WERI-Rb-1 (cell line): Measurements from ENCODE around the gene CEP192.
"Not testable (repeated sequence)": the region's sequence is repeated elsewhere in the genome, so short reads cannot be mapped to it uniquely, and the experiment has no call there.

ENCODE experiments used
- DNase-seq: peaks from one replicate; pipeline ENCODE4 v3.0.0-alpha.2; 2020
- H3K27ac ChIP-seq: fragments of 250-450 bp; sonication (Bioruptor Pico); 2 replicates; pipeline ENCODE4 v1.5.1; 2020; ENCODE audit warnings: mild to moderate bottlenecking, moderate library complexity
- H3K27me3 ChIP-seq: fragments of 250-450 bp; sonication (Bioruptor Pico); 2 replicates; pipeline ENCODE4 v1.5.1; 2021; ENCODE audit warnings: mild to moderate bottlenecking, low read depth, moderate library complexity; ENCODE audit not compliant: insufficient read depth, severe bottlenecking
- H3K36me3 ChIP-seq: fragments of 250-450 bp; sonication (Bioruptor Pico); 2 replicates; pipeline ENCODE4 v1.5.1; 2020; ENCODE audit warnings: mild to moderate bottlenecking, moderate library complexity
- H3K4me3 ChIP-seq: 2 replicates; pipeline ENCODE4 v1.5.1; 2011; ENCODE audit warnings: low read depth, mild to moderate bottlenecking, control low read depth, low read length
- H3K9me3 ChIP-seq: fragments of 250-450 bp; sonication (Bioruptor Pico); 2 replicates; pipeline ENCODE4 v1.5.1; 2021; ENCODE audit warnings: mild to moderate bottlenecking, moderate library complexity; ENCODE audit not compliant: severe bottlenecking
- TF ChIP-seq, protein P1 (sequence below): IDR thresholded peaks from 2 replicates; pipeline ENCODE4 v1.5.1; 2011; ENCODE audit warnings: low read depth, mild to moderate bottlenecking, control low read depth, inconsistent platforms, low read length

Gene CEP192

DNA sequence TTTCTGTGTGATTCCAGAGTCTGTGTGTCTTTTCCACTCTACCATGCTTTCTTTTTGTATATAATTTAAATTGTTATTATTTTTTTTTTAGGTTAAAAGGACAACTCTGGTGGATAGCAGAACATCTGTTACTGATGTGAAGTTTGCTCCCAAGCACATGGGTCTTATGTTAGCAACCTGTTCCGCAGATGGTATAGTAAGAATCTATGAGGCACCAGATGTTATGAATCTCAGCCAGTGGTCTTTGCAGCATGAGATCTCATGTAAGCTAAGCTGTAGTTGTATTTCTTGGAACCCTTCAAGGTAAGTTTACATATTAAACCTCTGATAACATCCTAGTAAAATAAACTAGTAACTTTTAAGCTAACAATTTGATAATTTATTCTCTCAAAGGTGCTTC lies 28.1 kb upstream of the CEP192 start:
- Histone ChIP-seq H3K27ac (no peak overlapping the region), H3K4me3 (no peak overlapping the region), H3K27me3 (no peaks in the 10 kb centered on the region), H3K9me3 (no peaks in the 10 kb centered on the region), H3K36me3 (peaks cover 64% of the 10 kb centered on the region)
- no peak for DNase-seq
- TF ChIP-seq, protein P1, sequence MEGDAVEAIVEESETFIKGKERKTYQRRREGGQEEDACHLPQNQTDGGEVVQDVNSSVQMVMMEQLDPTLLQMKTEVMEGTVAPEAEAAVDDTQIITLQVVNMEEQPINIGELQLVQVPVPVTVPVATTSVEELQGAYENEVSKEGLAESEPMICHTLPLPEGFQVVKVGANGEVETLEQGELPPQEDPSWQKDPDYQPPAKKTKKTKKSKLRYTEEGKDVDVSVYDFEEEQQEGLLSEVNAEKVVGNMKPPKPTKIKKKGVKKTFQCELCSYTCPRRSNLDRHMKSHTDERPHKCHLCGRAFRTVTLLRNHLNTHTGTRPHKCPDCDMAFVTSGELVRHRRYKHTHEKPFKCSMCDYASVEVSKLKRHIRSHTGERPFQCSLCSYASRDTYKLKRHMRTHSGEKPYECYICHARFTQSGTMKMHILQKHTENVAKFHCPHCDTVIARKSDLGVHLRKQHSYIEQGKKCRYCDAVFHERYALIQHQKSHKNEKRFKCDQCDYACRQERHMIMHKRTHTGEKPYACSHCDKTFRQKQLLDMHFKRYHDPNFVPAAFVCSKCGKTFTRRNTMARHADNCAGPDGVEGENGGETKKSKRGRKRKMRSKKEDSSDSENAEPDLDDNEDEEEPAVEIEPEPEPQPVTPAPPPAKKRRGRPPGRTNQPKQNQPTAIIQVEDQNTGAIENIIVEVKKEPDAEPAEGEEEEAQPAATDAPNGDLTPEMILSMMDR: no peak

DNA sequence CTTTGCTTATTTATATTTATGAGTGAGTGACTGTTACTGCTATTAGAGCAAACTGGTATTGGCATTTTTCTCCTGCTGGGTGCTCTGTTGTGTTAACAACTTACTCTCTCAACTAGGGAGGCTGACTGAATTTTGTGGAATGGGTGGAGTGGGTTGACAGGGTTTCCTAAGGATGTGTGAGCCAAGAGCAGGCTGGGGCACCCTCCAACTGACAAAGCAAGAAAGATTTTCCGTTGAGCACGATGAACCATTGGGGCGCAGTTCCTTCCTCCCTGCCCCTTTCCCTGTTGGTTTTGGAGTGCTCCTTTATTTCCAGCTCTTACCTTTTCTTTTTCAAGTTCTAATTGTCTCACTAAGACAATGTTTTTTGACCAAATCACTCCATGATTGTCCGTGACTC lies 23.0 kb upstream of the CEP192 start:
- no peak overlapping the region for H3K27ac ChIP-seq
- DNase-seq: no peak
- no peak overlapping the region for H3K4me3 ChIP-seq
- no peaks in the 10 kb centered on the region for H3K9me3 ChIP-seq
- TF ChIP-seq, protein P1: no peak
- peaks cover 65% of the 10 kb centered on the region for H3K36me3 ChIP-seq
- H3K27me3 ChIP-seq: no peaks in the 10 kb centered on the region

DNA sequence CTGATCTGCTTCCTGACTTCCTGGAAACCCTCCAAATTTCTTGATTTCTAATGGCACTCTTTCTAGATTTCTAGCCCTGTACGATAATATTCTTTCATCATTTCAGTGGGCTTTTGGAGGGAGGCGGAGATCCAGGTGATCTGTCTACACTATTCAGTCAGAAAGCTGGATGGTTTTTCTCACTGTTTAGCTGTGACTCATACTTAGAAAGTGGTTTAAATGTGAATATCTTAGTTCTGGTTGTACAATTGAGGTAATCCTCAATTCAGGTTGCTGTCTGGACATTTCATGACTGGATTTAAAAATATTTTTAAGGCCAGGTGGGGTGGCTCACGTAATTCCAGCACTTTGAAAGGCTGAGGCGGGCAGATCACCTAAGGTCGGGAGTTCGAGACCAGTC lies 22.5 kb upstream of the CEP192 start:
- Histone ChIP-seq H3K27me3 (no peaks in the 10 kb centered on the region), H3K27ac (no peak overlapping the region), H3K36me3 (peaks cover 65% of the 10 kb centered on the region), H3K9me3 (no peaks in the 10 kb centered on the region), H3K4me3 (no peak overlapping the region)
- DNase-seq: no peak
- TF ChIP-seq, protein P1: no peak

DNA sequence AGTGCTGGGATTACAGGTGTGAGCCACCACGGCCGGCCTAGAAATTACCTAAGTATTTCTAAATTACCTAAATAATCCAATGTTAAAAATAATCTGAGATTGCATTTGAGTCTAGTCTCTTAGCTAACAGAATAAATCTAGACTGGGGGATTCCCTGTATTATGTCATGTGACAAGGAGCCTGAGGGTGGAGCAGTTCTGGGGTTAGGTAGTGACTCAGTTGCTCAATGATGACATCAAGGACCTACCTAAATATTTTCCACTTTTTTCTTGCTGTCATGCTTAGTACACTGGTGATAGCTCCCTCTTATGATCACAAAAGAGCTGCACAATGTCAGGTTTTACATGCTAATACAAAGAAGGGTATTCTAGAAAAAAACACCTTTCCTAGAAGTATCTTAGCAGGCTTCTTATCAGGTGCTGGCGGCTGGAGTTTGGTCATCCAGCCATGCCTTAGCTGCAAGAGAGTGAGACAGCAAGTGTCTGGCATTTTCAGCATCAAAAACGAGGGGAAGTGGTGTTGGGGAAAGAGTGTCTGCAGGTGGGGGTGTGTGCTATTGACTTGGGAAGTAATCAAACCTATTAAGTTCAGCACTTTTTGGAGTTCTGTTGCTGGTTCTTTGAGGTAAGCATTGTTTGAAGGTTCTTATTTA lies 17.5 kb upstream of the CEP192 start:
- Histone ChIP-seq H3K9me3 (no peaks in the 10 kb centered on the region), H3K36me3 (peaks cover 78% of the 10 kb centered on the region), H3K27me3 (no peaks in the 10 kb centered on the region), H3K27ac (no peak overlapping the region), H3K4me3 (no peak overlapping the region)
- DNase-seq: no peak
- TF ChIP-seq, protein P1: no peak

DNA sequence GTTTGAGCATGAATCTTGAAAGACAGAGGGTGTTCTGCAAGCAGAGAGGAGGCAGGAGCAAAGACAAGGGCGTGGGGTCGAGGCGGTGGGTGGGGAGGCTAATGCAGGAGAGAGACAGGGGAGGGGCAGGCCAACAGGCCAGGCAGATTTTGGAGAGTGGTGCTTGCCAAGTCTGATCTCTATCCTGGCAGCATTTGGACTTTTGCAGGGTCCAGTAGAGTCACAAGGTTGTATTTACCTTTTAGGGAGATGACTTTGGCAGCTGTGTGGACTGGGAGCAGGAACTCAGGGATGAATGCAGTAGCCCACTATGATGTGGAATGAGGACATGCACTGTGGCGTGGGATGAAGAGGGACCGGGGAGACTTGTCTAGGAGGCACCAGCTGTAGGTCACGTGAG lies 15.7 kb upstream of the CEP192 start:
- DNase-seq: no peak
- Histone ChIP-seq H3K36me3 (peaks cover 79% of the 10 kb centered on the region), H3K27me3 (no peaks in the 10 kb centered on the region), H3K9me3 (no peaks in the 10 kb centered on the region), H3K4me3 (no peak overlapping the region), H3K27ac (no peak overlapping the region)
- TF ChIP-seq, protein P1: no peak

DNA sequence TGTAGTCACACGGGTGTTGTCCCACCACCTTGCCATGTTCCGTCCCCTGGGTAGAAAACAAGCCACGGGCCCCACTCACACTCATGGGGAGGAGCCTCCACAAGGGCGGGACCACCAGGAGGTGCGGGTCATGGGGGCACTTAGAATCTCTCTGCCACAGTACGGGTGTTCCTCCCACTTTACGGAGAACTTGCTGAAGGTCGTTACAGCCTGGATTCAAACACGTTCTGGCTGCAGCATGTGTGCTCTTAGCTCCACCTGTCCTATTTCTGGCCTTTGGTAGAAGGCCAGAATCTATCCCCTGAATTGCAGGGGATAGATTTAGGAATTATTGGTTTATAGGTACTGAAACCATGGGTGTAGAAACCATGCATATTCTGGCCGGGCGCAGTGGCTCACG lies 14.9 kb upstream of the CEP192 start:
- H3K4me3 ChIP-seq: no peak overlapping the region
- H3K27ac ChIP-seq: no peak overlapping the region
- H3K9me3 ChIP-seq: no peaks in the 10 kb centered on the region
- TF ChIP-seq, protein P1: no peak
- peaks cover 72% of the 10 kb centered on the region for H3K36me3 ChIP-seq
- no peak for DNase-seq
- no peaks in the 10 kb centered on the region for H3K27me3 ChIP-seq

DNA sequence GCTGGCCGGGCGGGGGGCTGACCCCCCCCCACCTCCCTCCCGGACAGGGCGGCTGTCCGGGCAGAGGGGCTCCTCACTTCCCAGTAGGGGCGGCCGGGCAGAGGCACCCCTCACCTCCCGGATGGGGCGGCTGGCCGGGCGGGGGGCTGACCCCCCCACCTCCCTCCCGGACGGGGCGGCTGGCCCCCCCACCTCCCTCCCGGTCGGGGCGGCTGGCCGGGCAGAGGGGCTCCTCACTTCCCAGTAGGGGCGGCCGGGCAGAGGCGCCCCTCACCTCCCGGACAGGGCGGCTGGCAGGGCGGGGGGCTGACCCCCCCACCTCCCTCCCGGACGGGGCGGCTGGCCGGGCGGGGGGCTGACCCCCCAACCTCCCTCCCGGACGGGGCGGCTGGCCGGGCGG lies 11.1 kb upstream of the CEP192 start:
- not testable (repeated sequence) for H3K4me3 ChIP-seq, H3K27me3 ChIP-seq, H3K27ac ChIP-seq, H3K9me3 ChIP-seq, DNase-seq
- H3K36me3 ChIP-seq: peaks cover 65% of the 10 kb centered on the region
